Heart left ventricle (tissue), 16 donors: ENCODE data around the gene NDFIP2. TPM values are rescaled to one million over a fixed set of nuclear protein-coding genes. Genes with fewer than 3 reads are reported as not detected.

ENCODE experiments used
- ATAC-seq, 4 donors: fragments of 200-7000 bp; cut with Tn5 transposase; one replicate each; pipeline ENCODE4 v1.9.1; 2020 to 2022; ENCODE audit warnings: moderate library complexity in 4 of 4, mild to moderate bottlenecking in 3 of 4, moderate number of reproducible peaks in 1 of 4
- DNase-seq, 5 donors: peaks; one replicate each; pipeline ENCODE4 v3.0.0-alpha.2; 2020
- H3K27ac ChIP-seq, 12 donors: fragments of 200-600 bp; sonication (generic) in 4 of 12; one replicate each; pipeline versions ENCODE4 v1.5.0 to v1.8.0; 2016 to 2022; ENCODE audit warnings: mild to moderate bottlenecking in 2 of 12
- H3K27me3 ChIP-seq, 9 donors: fragments of 200-600 bp; sonication (generic) in 2 of 9; one replicate each; pipeline versions ENCODE4 v1.5.1 to v1.8.0; 2016 to 2022; ENCODE audit warnings: mild to moderate bottlenecking in 3 of 9
- H3K36me3 ChIP-seq, 9 donors: fragments of 200-600 bp; sonication (generic) in 2 of 9; one replicate each; pipeline versions ENCODE4 v1.5.0 to v1.8.0; 2018 to 2022; ENCODE audit warnings: mild to moderate bottlenecking in 2 of 9
- H3K4me1 ChIP-seq, 12 donors: fragments of 200-600 bp; sonication (generic) in 4 of 12; one replicate each; pipeline versions ENCODE4 v1.5.0 to v1.8.0; 2016 to 2022; ENCODE audit warnings: mild to moderate bottlenecking in 3 of 12
- H3K4me3 ChIP-seq, 12 donors: fragments of 200-600 bp; sonication (generic) in 4 of 12; one replicate each; pipeline versions ENCODE4 v1.5.0 to v1.8.0; 2017 to 2022; ENCODE audit warnings: mild to moderate bottlenecking in 9 of 12, moderate library complexity in 4 of 12
- H3K9me3 ChIP-seq, 12 donors: fragments of 200-600 bp; sonication (generic) in 4 of 12; one replicate each; pipeline versions ENCODE4 v1.5.0 to v1.8.0; 2016 to 2022; ENCODE audit warnings: mild to moderate bottlenecking in 1 of 12
- CTCF ChIP-seq, 12 donors: fragments of 200-600 bp; sonication (generic) in 4 of 12; IDR thresholded peaks; one replicate each; pipeline versions ENCODE4 v1.5.0 to v1.8.0; 2018 to 2022; ENCODE audit warnings: antibody characterized with exemption in 12 of 12, mild to moderate bottlenecking in 5 of 12
- POLR2A ChIP-seq, 2 donors: fragments of 450-650 bp; IDR thresholded peaks; one replicate each; pipeline ENCODE4 v1.6.1; 2017; ENCODE audit warnings: antibody characterized with exemption in 2 of 2, mild to moderate bottlenecking in 2 of 2, moderate library complexity in 2 of 2
- WGBS, 4 donors: extraction: QIAGEN DNeasy Blood & Tissue Kit in 2 of 4; methylation state at CpG; one replicate each; pipeline versions ENCODE4 v1.1.5 to v1.1.7; 2013 to 2018; 5-methylcytosine and 5-hydroxymethylcytosine counted together
- intact Hi-C, 10 donors: fragments of 100-400 bp; cut with DNase I; formaldehyde crosslinking; loops; one replicate each; pipeline versions ENCODE4 v1.11.1 to v1.14.2; 2022
- polyA plus RNA-seq, 2 donors: library from polyadenylated mRNA; stranded (reverse); fragments of 200-250 nt; gene quantifications; one replicate each; pipeline ENCODE4 v1.2.3, GENCODE V29; 2013
- total RNA-seq, 9 donors: library from RNA; depleted of rRNA in 2 of 9; stranded (reverse); fragments of >200 nt in 2 of 9; fragmentation: NEBNext Ultra II Directional in 3 of 9; extraction: Animal tissue kit (Norgen Biotek cat#: 25700) in 3 of 9; gene quantifications; one replicate each; pipeline versions ENCODE4 v1.1.0 to v1.2.4, GENCODE V29; 2016 to 2023
- donor health status: ischemic (EF 13 %, LVEDD 7.1; RV severe dilation, severe dysfunction).
- donor health status: healthy with polysubstance abuse.
- donor health status: DM: no; HTN: yes; CAD: no.
- donor health status: DM: no; HTN: no; CAD: no.
- donor health status: ischemic (EF 25% LVEDD 6.9; RV normal size, moderate dysfunction).
- donor health status: ischemic (EF 25% LVEDD 5.7; RV mildly dilated, moderate dysfunction).
- donor health status: healthy.
- donor health status: DM: yes; HTN: yes; CAD: no.
- donor health status: ischemic (EF 35%, LVEDD 5.7; RV mildly dilated, moderate dysfunction).
- donor health status: nonischemic (EF 11% LVEDD 7.7; RV severe dilation, severe dysfunction).
- donor health status: DM: yes; HTN: yes; CAD: no.
- donor health status: PGD.
- donor health status: ischemic (EF 29% LVEDD 5.4; RV normal size, mild dysfunction).
- donor health status: nonischemic (EF 23%, LVEDD 6.1; RV moderate dilation, normal function).

The NDFIP2 gene
- total and polyA plus RNA-seq, 11 donors = 14.2 to 42.6 (median 32.1) TPM

- intact Hi-C loops = no loop called here
- no peak overlapping the region for H3K27ac ChIP-seq
- ATAC-seq (no peak), DNase-seq (no peak)
- no peak overlapping the region for H3K4me3 ChIP-seq
- no peaks in the 10 kb centered on the region for H3K36me3 ChIP-seq
- TF ChIP-seq POLR2A (IDR thresholded peaks at IDR 0.05) (no peak), CTCF (IDR thresholded peaks at IDR 0.05) (no peak)
- H3K27me3 ChIP-seq = no peaks in the 10 kb centered on the region
- H3K9me3 ChIP-seq = peaks cover 0 to 19% (median 8%) of the 10 kb centered on the region in 12 donors
- 59 to 80% (median 74%) methylated on average over 1 of the region's 1 CpG for WGBS, 4 donors
- no peaks in the 10 kb centered on the region for H3K4me1 ChIP-seq
Observed at GRCh38 chr13:79585033-79585432, 104.1 kb downstream of the NDFIP2 start.

DNA sequence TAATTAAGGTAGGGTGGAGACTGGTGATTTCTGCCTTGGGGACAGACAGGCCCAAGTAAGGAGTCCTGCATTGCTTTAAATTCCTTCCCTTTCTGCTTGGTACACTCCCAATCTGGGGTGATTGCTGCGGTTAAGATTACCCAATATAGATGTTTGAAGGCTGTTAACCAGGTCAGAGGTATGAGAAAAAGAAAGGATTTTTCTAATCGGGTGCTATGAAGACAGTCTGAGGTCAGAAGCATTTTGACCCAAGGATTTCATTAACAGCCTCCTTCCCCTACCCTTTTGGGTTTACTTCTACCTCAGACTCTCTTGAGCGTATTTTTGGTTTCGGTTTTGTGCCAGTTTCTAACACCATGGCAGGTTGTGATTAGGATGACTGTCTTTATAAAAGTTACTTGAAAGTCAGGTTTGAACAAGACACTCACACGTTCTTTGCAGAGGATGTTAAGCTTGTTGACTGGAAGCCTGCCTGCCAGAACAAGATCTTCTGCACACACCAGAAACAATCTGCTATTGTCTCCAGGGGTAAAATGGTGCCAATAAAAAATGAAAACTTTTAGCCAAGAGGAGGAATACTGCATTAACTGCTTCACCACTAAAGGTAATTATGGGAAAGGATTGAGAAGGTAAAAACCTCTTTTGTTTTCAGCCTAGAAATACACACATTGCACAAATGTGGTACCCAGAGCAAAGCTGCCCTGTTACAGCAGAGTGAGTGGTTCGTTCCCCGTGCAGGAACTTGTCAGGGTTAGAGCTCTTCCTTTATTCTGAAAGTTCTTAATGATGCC lies 108.8 kb downstream of the NDFIP2 start:
- no peaks in the 10 kb centered on the region for H3K27me3 ChIP-seq
- H3K4me1 ChIP-seq = peaks cover 0 to 3% (median 0%) of the 10 kb centered on the region in 12 donors
- intact Hi-C loops = no loop called here
- H3K9me3 ChIP-seq = peaks cover 0 to 13% (median 2%) of the 10 kb centered on the region in 12 donors
- DNase-seq (no peak), ATAC-seq (no peak)
- 72 to 77% (median 74%) methylated on average over 7 of the region's 7 CpGs for WGBS, 4 donors
- H3K36me3 ChIP-seq = no peaks in the 10 kb centered on the region
- TF ChIP-seq POLR2A (IDR thresholded peaks at IDR 0.05) = no peak
- H3K4me3 ChIP-seq = no peak overlapping the region
- H3K27ac ChIP-seq = no peak overlapping the region

DNA sequence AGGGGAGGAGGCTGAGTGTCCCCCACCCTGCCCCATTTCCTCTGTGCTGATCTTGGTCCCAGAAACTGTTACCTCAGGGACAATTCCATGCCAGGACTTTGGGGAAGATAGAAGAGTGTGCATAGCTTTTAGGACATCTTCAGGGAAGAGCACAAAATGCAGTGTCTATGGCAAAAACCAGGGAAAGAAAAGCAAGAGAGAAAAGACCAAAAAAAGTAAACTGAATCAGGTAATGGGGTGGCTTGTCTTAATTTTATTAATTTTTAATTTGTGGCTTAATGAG lies 109.4 kb downstream of the NDFIP2 start:
- intact Hi-C loops = no loop called here
- no peaks in the 10 kb centered on the region for H3K36me3 ChIP-seq
- H3K4me3 ChIP-seq = no peak overlapping the region
- DNase-seq = no peak
- H3K9me3 ChIP-seq = peaks cover 0 to 7% (median 0%) of the 10 kb centered on the region in 12 donors
- no peak for TF ChIP-seq POLR2A (IDR thresholded peaks at IDR 0.05)
- no peak for TF ChIP-seq CTCF (IDR thresholded peaks at IDR 0.05)
- ATAC-seq = no peak
- peaks cover 0 to 3% (median 0%) of the 10 kb centered on the region in 12 donors for H3K4me1 ChIP-seq
- no peak overlapping the region for H3K27ac ChIP-seq
- no peaks in the 10 kb centered on the region for H3K27me3 ChIP-seq

- TF ChIP-seq POLR2A (IDR thresholded peaks at IDR 0.05) (no peak), CTCF (IDR thresholded peaks at IDR 0.05) (no peak)
- intact Hi-C loops = no loop called here
- Histone ChIP-seq H3K9me3 (peaks cover 0 to 2% (median 0%) of the 10 kb centered on the region in 12 donors), H3K4me1 (peaks cover 0 to 3% (median 0%) of the 10 kb centered on the region in 12 donors), H3K27ac (no peak overlapping the region), H3K4me3 (no peak overlapping the region), H3K36me3 (no peaks in the 10 kb centered on the region), H3K27me3 (no peaks in the 10 kb centered on the region)
- DNase-seq = no peak
- ATAC-seq = no peak
Observed at GRCh38 chr13:79591493-79591892, 110.5 kb downstream of the NDFIP2 start.

- H3K4me3 ChIP-seq = no peak overlapping the region
- no peak for ATAC-seq
- no peaks in the 10 kb centered on the region for H3K36me3 ChIP-seq
- peaks cover 0 to 3% (median 0%) of the 10 kb centered on the region in 12 donors for H3K4me1 ChIP-seq
- H3K9me3 ChIP-seq = peaks cover 0 to under 1% (median 0%) of the 10 kb centered on the region in 12 donors
- intact Hi-C loops = no loop called here
- 67 to 81% (median 79%) methylated on average over 2 of the region's 2 CpGs for WGBS, 4 donors
- no peak for DNase-seq
- no peaks in the 10 kb centered on the region for H3K27me3 ChIP-seq
- TF ChIP-seq CTCF (IDR thresholded peaks at IDR 0.05) = no peak
- TF ChIP-seq POLR2A (IDR thresholded peaks at IDR 0.05) = no peak
- no peak overlapping the region for H3K27ac ChIP-seq
Observed at GRCh38 chr13:79593121-79593520, 112.2 kb downstream of the NDFIP2 start.
